Measurements from ENCODE around the gene ACBD6. TPM values are rescaled to one million over a fixed set of nuclear protein-coding genes. Genes with fewer than 3 reads are reported as not detected.

ACBD6 gene
- total and polyA plus RNA-seq, 11 donors, result 18.6 to 35.8 (median 21.8) TPM

DNA sequence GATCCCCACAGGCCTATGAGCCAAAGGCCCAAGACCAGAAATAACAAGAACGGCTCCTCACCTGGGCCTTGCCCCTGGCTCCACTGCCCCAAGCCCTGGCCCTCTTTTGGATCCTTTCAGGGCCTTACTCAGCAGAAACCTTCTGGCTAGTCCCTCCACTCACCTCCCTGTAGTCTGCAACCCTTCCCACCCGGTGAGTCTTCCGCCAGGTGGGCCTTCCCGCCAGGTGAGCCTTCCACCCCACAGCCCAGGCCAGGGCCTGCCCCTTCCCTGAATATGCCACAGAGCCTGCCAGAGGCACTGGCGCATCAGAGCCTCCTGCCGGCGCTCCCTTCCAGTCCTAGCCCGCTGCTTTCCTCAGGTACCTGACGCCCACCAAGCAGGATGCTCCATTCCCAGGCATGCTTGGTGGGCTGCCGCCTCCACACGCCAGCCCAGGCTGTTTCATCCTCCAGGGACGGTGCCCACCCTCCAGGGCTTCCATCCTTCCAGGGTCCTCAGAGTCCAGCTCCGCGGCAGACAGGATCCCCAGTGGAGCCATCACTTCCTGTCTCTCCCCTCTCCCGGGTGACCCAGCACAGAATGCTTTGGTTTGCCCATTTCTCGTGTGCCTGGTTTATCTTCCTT is 251.4 kb downstream of the ACBD6 start:
- Histone ChIP-seq H3K4me1 (no peaks in the 10 kb centered on the region), H3K36me3 (no peaks in the 10 kb centered on the region), H3K4me3 (no peak overlapping the region), H3K27ac (no peak overlapping the region), H3K9me3 (no peaks in the 10 kb centered on the region), H3K27me3 (peaks cover 0 to 44% (median 4%) of the 10 kb centered on the region in 9 donors)
- intact Hi-C loops (cut with DNase I), result loop anchor here in 7 of 10 donors (5.0 to 10.0 kb wide), 5 partner anchors 161 to 231 kb away; no protein-coding TSS in a partner anchor
- 79 to 83% (median 81%) methylated on average over 16 of the region's 16 CpGs for WGBS, 4 donors
- ATAC-seq, result no peak
- no peak for DNase-seq
- TF ChIP-seq, protein P1, sequence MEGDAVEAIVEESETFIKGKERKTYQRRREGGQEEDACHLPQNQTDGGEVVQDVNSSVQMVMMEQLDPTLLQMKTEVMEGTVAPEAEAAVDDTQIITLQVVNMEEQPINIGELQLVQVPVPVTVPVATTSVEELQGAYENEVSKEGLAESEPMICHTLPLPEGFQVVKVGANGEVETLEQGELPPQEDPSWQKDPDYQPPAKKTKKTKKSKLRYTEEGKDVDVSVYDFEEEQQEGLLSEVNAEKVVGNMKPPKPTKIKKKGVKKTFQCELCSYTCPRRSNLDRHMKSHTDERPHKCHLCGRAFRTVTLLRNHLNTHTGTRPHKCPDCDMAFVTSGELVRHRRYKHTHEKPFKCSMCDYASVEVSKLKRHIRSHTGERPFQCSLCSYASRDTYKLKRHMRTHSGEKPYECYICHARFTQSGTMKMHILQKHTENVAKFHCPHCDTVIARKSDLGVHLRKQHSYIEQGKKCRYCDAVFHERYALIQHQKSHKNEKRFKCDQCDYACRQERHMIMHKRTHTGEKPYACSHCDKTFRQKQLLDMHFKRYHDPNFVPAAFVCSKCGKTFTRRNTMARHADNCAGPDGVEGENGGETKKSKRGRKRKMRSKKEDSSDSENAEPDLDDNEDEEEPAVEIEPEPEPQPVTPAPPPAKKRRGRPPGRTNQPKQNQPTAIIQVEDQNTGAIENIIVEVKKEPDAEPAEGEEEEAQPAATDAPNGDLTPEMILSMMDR (IDR thresholded peaks at IDR 0.05), result no peak
- TF ChIP-seq POLR2A (IDR thresholded peaks at IDR 0.05), result no peak

DNA sequence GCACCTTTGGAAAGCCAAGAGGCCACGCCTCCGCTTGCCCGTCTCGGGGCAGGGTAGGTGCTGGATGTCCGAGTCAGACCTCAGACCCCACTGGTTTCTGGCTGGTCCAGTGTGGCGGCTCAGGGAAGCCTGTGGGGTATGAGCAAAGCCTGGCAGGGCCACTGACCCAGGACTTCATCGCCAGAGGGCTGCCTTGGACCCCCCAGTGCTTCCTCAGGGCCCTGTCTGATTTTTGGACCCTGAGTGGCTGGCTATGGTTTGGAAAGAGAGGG is 251.9 kb downstream of the ACBD6 start:
- intact Hi-C loops (cut with DNase I), result loop anchor here in 7 of 10 donors (5.0 to 10.0 kb wide), 5 partner anchors 162 to 232 kb away; no protein-coding TSS in a partner anchor
- H3K36me3 ChIP-seq, result no peaks in the 10 kb centered on the region
- H3K4me3 ChIP-seq, result no peak overlapping the region
- no peaks in the 10 kb centered on the region for H3K4me1 ChIP-seq
- WGBS, 4 donors, result 59 to 94% (median 75%) methylated on average over 5 to 7 of the region's 7 CpGs
- TF ChIP-seq, protein P1 (IDR thresholded peaks at IDR 0.05), result no peak
- TF ChIP-seq POLR2A (IDR thresholded peaks at IDR 0.05), result no peak
- no peak for DNase-seq
- H3K27me3 ChIP-seq, result peaks cover 0 to 45% (median 4%) of the 10 kb centered on the region in 9 donors
- no peaks in the 10 kb centered on the region for H3K9me3 ChIP-seq
- H3K27ac ChIP-seq, result no peak overlapping the region
- no peak for ATAC-seq

GRCh38 chr1:180249725-180250498 is 252.5 kb downstream of the ACBD6 start:
- Histone ChIP-seq H3K27me3 (peaks cover 0 to 45% (median 4%) of the 10 kb centered on the region in 9 donors), H3K36me3 (no peaks in the 10 kb centered on the region)

More at GRCh38 chr1:180249725-180250498, 252.5 kb downstream of the ACBD6 start:
- DNase-seq, result no peak
- 65 to 87% (median 66%) methylated on average over 13 of the region's 13 CpGs for WGBS, 4 donors
- H3K4me1 ChIP-seq, result no peaks in the 10 kb centered on the region
- ATAC-seq, result no peak
- intact Hi-C loops (cut with DNase I), result loop anchor here in 7 of 10 donors (5.0 to 10.0 kb wide), 5 partner anchors 162 to 232 kb away; no protein-coding TSS in a partner anchor
- TF ChIP-seq, protein P1 (IDR thresholded peaks at IDR 0.05), result no peak
- no peak for TF ChIP-seq POLR2A (IDR thresholded peaks at IDR 0.05)
- no peak overlapping the region for H3K27ac ChIP-seq
- no peak overlapping the region for H3K4me3 ChIP-seq
- H3K9me3 ChIP-seq, result no peaks in the 10 kb centered on the region
